K562 (cell line): ENCODE results near the gene PINK1. TPM values are rescaled to one million over a fixed set of nuclear protein-coding genes. Genes with fewer than 3 reads are reported as not detected.
A peak's percentile ranks its signal among the peaks of the same experiment; 100 is the strongest.

ENCODE experiments used
- BRF1 ChIP-seq: IDR thresholded peaks from 3 replicates; pipeline ENCODE4 v1.6.1; 2011; ENCODE audit warnings: borderline replicate concordance, mild to moderate bottlenecking; ENCODE audit not compliant: insufficient read length; ENCODE audit errors: extremely low read depth
- CEBPB ChIP-seq: fragments of 450-650 bp; IDR thresholded peaks from 2 replicates; pipeline ENCODE4 v1.6.1; 2016; ENCODE audit warnings: missing genetic modification characterization, missing compliant biosample characterization
- FOXP1 ChIP-seq: sonication (generic); formaldehyde crosslinking; IDR thresholded peaks from 2 replicates; pipeline ENCODE4 v1.8.0; 2022; ENCODE audit warnings: mild to moderate bottlenecking, missing genetic modification reagents
- MAFF ChIP-seq: IDR thresholded peaks from 2 replicates; pipeline ENCODE4 v1.6.1; 2012; ENCODE audit warnings: low read length, improper control_type of control experiment
- MCM2 ChIP-seq: fragments of 450-650 bp; IDR thresholded peaks from 2 replicates; pipeline ENCODE4 v1.6.1; 2017; ENCODE audit warnings: low read depth, mild to moderate bottlenecking
- MLLT1 ChIP-seq, 2 experiments: fragments of 450-650 bp; IDR thresholded peaks; 2 replicates each; pipeline ENCODE4 v1.6.1; 2016
- NFATC3 ChIP-seq: fragments of 450-650 bp; IDR thresholded peaks from 2 replicates; pipeline ENCODE4 v1.6.1; 2017; ENCODE audit warnings: mild to moderate bottlenecking
- PCBP1 ChIP-seq: fragments of 200-400 bp; formaldehyde crosslinking; IDR thresholded peaks from 2 replicates; pipeline ENCODE4 v1.6.1; 2018; ENCODE audit warnings: mild to moderate bottlenecking, low read depth, low read length; ENCODE audit not compliant: poor library complexity, severe bottlenecking
- RNF2 ChIP-seq: sonication (generic); IDR thresholded peaks from 2 replicates; pipeline ENCODE4 v1.6.1; 2016
- SREBF2 ChIP-seq: sonication (generic); formaldehyde crosslinking; IDR thresholded peaks from 2 replicates; pipeline ENCODE4 v1.4.0; 2020; ENCODE audit warnings: mild to moderate bottlenecking, missing genetic modification reagents
- TAF1 ChIP-seq: IDR thresholded peaks from 2 replicates; pipeline ENCODE4 v1.6.1; 2011; ENCODE audit warnings: mild to moderate bottlenecking, low read length, moderate library complexity; ENCODE audit not compliant: insufficient read depth, control insufficient read depth, severe bottlenecking; ENCODE audit errors: extremely low read depth
- TCF15 ChIP-seq: fragments of 250-450 bp; sonication (Bioruptor Pico); IDR thresholded peaks from 2 replicates; pipeline ENCODE4 v1.8.0; 2022; ENCODE audit warnings: moderate library complexity, mild to moderate bottlenecking, inconsistent platforms
- ZC3H11A ChIP-seq: IDR thresholded peaks from 2 replicates; pipeline ENCODE4 v1.6.1; 2012; ENCODE audit warnings: low read depth, low read length, improper control_type of control experiment
- ZNF324 ChIP-seq: fragments of 250-450 bp; sonication (Bioruptor Pico); IDR thresholded peaks from 2 replicates; pipeline ENCODE4 v1.4.0; 2020; ENCODE audit warnings: mild to moderate bottlenecking
- ZNF584 ChIP-seq: fragments of 200-800 bp; sonication (Bioruptor generic); IDR thresholded peaks from 2 replicates; pipeline ENCODE4 v1.6.1; 2016; ENCODE audit warnings: low read depth, mild to moderate bottlenecking, missing genetic modification characterization, missing compliant biosample characterization
- polyA plus RNA-seq, 8 experiments: library from polyadenylated mRNA; depleted of rRNA in 4 of 8; stranded (reverse) in 5 of 8; unstranded in 3 of 8; fragments of >200 nt; fragmentation: Nextera tagmentation in 2 of 8; fragmentation: Illumina TruSeq in 1 of 8; extraction: Ambion mirVana in 2 of 8; extraction: Trizol in 1 of 8; gene quantifications; 2 replicates each; pipeline versions ENCODE4 v1.2.1 to v1.2.3, GENCODE V29; 2011 to 2014; ENCODE audit warnings: inconsistent platforms in 1 of 8, missing spikeins in 1 of 8
- total RNA-seq, 7 experiments: library from RNA; depleted of rRNA in 6 of 7; stranded (reverse); fragments of >200 nt in 6 of 7; fragmentation: Illumina TruSeq in 2 of 7; extraction: Trizol in 2 of 7; gene quantifications; 2 replicates each; pipeline versions ENCODE4 v1.2.1 to v1.2.3, GENCODE V29; 2011 to 2021; ENCODE audit warnings: low replicate concordance in 1 of 7
- TF ChIP-seq, protein P1 (sequence below), 2 experiments: fragments of 450-650 bp; IDR thresholded peaks; 2 replicates each; pipeline ENCODE4 v1.6.1; 2016; ENCODE audit warnings: mild to moderate bottlenecking in 2 of 2, borderline replicate concordance in 1 of 2, low read depth in 1 of 2, moderate library complexity in 1 of 2

The PINK1 gene
- total and polyA plus RNA-seq, 9 of the 15 experiments (the other 6 are each of a cell fraction or from before 2014, with no cell fraction given): 1.5 to 11.3 (median 6.8) TPM

DNA sequence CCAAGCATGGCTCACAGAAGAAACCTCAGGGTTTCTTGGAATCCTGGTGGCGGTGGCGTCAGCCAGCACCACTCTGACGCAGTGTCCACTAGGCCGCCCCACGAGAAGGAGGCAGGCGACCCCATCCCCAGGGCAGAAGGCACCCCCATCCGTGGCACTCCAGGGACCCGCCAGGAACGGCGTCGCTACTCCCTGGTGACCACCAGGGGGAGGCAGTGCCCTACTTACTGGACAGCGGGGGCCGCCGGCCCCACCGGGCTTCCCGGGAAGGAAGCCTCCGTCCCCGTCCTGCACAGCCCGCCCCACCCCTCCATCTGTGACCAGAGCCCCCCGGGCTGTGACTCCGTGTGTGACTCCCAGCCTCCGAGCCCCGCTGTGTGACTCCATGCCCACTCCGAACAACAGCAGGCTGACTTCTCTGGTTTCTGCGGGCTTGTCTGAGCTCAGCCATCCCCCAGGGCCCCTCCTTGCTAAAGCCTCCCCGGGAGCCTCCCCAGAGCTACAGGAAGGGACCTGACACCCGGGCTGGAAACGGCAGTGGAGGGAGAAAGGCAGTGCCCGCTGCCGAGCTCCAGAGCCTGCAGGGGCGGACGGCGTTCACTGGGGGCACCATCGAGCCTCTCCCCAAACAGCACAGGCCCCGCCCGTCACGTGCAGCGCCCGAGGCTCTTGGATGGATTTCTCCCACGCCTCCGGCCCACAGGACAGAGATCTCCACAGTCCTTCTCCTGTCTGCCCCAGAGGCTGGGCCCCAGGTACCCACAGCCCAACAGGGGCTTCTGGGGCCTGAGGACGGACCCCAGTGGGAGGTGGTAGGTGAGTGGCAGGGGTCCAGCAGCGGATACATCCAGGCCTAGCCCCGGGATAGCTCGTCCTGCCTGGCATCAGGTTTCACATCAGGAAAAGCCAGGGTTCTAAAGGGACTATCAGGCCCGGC lies 63.4 kb downstream of the PINK1 start (continued):
- TF ChIP-seq ZC3H11A (no peak), BRF1 (no peak), TAF1 (peak; percentile 30), ZNF324 (CRISPR knock-in tag) (no peak), RNF2 (no peak), MAFF (no peak), SREBF2 (CRISPR knock-in tag) (no peak), ZNF584 (peak; percentile 13; the same call in 1 of the 2 replicates), PCBP1 (peak; percentile 18), NFATC3 (no peak), MCM2 (no peak), TCF15 (no peak), FOXP1 (CRISPR knock-in tag) (no peak), CEBPB (tag) (no peak), MLLT1 (IDR thresholded peaks at IDR 0.05) (no peak)
- TF ChIP-seq, protein P1, sequence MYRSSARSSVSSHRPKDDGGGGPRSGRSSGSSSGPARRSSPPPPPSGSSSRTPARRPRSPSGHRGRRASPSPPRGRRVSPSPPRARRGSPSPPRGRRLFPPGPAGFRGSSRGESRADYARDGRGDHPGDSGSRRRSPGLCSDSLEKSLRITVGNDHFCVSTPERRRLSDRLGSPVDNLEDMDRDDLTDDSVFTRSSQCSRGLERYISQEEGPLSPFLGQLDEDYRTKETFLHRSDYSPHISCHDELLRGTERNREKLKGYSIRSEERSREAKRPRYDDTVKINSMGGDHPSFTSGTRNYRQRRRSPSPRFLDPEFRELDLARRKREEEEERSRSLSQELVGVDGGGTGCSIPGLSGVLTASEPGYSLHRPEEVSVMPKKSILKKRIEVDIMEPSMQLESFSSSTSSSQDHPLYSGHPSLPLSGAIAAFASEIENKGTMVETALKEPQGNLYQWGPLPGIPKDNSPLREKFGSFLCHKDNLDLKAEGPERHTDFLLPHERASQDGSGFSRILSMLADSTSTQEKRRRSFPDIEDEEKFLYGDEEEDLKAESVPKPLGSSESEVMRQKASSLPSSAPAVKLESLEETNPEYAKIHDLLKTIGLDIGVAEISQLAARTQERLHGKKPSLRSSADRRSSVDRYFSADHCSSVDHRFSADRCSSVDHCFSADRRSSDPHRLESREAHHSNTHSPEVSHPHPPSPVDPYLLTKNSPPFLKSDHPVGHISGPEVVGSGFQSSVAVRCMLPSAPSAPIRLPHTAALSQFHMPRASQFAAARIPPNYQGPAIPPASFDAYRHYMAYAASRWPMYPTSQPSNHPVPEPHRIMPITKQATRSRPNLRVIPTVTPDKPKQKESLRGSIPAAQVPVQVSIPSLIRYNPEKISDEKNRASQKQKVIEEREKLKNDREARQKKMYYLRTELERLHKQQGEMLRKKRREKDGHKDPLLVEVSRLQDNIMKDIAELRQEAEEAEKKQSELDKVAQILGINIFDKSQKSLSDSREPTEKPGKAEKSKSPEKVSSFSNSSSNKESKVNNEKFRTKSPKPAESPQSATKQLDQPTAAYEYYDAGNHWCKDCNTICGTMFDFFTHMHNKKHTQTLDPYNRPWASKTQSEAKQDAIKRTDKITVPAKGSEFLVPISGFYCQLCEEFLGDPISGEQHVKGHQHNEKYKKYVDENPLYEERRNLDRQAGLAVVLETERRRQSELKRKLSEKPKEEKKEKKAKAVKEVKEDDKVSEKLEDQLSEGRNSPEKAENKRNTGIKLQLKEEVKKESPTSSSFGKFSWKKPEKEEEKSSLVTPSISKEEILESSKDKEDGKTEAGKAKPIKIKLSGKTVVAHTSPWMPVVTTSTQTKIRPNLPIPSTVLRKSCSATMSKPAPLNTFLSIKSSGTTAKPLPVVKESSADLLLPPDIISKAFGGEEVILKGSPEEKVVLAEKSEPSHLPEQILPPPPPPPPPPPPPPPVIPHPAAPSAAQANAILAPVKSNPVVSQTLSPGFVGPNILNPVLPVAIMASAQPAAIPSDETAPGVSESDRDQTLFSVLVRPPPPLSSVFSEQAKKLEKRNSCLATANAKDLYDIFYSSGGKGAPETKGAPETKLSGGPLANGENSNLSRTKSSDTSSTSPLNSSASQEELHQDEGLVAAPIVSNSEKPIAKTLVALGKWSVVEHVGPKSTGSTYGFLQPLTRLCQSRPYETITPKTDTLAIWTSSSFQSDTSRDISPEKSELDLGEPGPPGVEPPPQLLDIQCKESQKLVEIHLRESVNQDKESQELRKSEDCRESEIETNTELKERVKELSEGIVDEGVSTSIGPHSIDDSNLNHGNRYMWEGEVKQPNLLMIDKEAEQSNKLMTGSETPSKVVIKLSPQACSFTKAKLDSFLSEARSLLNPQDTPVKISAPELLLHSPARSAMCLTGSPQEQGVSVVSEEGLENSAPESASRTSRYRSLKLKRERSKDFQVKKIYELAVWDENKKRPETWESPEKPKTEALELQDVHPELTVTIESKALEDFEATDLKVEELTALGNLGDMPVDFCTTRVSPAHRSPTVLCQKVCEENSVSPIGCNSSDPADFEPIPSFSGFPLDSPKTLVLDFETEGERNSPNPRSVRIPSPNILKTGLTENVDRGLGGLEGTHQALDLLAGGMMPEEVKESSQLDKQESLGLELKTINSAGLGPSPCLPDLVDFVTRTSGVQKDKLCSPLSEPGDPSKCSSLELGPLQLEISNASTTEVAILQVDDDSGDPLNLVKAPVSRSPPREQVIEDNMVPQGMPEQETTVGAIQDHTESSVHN (IDR thresholded peaks at IDR 0.05; ENCODE audit: borderline replicate concordance in 1 of 2, low read depth in 1 of 2): no peak
